PC-9 (cell line): ENCODE results near the gene CCT5. TPM values are rescaled to one million over a fixed set of nuclear protein-coding genes. Genes with fewer than 3 reads are reported as not detected.

ENCODE experiments used
- BruUV-seq: library from RNA; stranded (reverse); fragments of 400-500 nt; replicated peaks from 2 replicates; lab custom pipeline; 2021; lab: Mats Ljungman, UMichigan
- CTCF ChIA-PET: fragments of 300-600 bp; sonication (Branson Sonifier 250); formaldehyde crosslinking; loops from one replicate; lab custom pipeline; 2022; ENCODE audit warnings: antibody characterized with exemption; lab: Charles Lee
- POLR2A ChIA-PET: fragments of 300-600 bp; sonication (Branson Sonifier 250); formaldehyde crosslinking; loops from one replicate; lab custom pipeline; 2022; ENCODE audit warnings: antibody characterized with exemption; ENCODE audit not compliant: unreplicated experiment; lab: Charles Lee
- DNase-seq, 2 experiments: peaks; one replicate each; pipeline versions ENCODE4 v3.0.0 to v3.0.0-alpha.2; 2015 to 2022; ENCODE audit warnings: mixed read lengths in 1 of 2
- H2AFZ ChIP-seq: fragments of 200-600 bp; sonication (generic); 2 replicates; pipeline ENCODE4 v1.8.1; 2017; ENCODE audit warnings: antibody characterized with exemption
- H3F3A ChIP-seq: fragments of 200-600 bp; sonication (generic); 2 replicates; pipeline ENCODE4 v1.8.1; 2017; ENCODE audit warnings: antibody characterized with exemption, mild to moderate bottlenecking, low read depth; ENCODE audit not compliant: insufficient read depth
- H3K27ac ChIP-seq: fragments of 200-600 bp; sonication (generic); 2 replicates; pipeline ENCODE4 v1.6.1; 2016; ENCODE audit warnings: mixed run types
- H3K27me3 ChIP-seq: fragments of 200-600 bp; sonication (generic); 2 replicates; pipeline ENCODE4 v1.6.1; 2016; ENCODE audit warnings: low read depth, mixed run types; ENCODE audit not compliant: insufficient read depth
- H3K36me3 ChIP-seq: fragments of 200-600 bp; sonication (generic); 2 replicates; pipeline ENCODE4 v1.6.1; 2016; ENCODE audit warnings: low read depth, mixed run types
- H3K4me1 ChIP-seq: fragments of 200-600 bp; sonication (generic); replicated peaks from 2 replicates; pipeline ENCODE4 v1.6.1; 2016; ENCODE audit warnings: mixed run types; ENCODE audit not compliant: insufficient read depth
- H3K4me2 ChIP-seq: fragments of 200-600 bp; sonication (generic); 2 replicates; pipeline ENCODE4 v1.6.1; 2017; ENCODE audit warnings: mixed run types
- H3K4me3 ChIP-seq: fragments of 200-600 bp; sonication (generic); 2 replicates; pipeline ENCODE4 v1.6.1; 2016; ENCODE audit warnings: mixed run types
- H3K79me2 ChIP-seq: fragments of 200-600 bp; sonication (generic); 2 replicates; pipeline ENCODE4 v1.6.1; 2017; ENCODE audit warnings: low read depth, mixed run types
- H3K9me2 ChIP-seq: fragments of 200-600 bp; sonication (generic); 2 replicates; pipeline ENCODE4 v1.8.1; 2017; ENCODE audit warnings: mild to moderate bottlenecking; ENCODE audit not compliant: insufficient read depth
- H3K9me3 ChIP-seq: fragments of 200-600 bp; sonication (generic); 2 replicates; pipeline ENCODE4 v1.8.1; 2016; ENCODE audit warnings: low read depth; ENCODE audit not compliant: insufficient read depth
- H4K20me1 ChIP-seq: fragments of 200-600 bp; sonication (generic); 2 replicates; pipeline ENCODE4 v1.8.1; 2017; ENCODE audit not compliant: insufficient read depth
- CTCF ChIP-seq: fragments of 200-600 bp; sonication (generic); conservative IDR thresholded peaks from 2 replicates; pipeline ENCODE4 v1.6.1; 2017; ENCODE audit warnings: mixed run types, antibody characterized with exemption, mild to moderate bottlenecking, moderate library complexity
- EZH2 ChIP-seq: fragments of 200-600 bp; sonication (generic); IDR thresholded peaks from 2 replicates; pipeline ENCODE4 v1.8.0; 2017; ENCODE audit warnings: antibody characterized with exemption, low read depth
- intact Hi-C: fragments of 100-400 bp; cut with micrococcal nuclease; formaldehyde crosslinking; loops from one replicate; pipeline ENCODE4 v1.10.0; 2022; ENCODE audit not compliant: unreplicated experiment
- total RNA-seq: library from RNA; stranded (reverse); gene quantifications from 2 replicates; pipeline ENCODE4 v1.2.3, GENCODE V29; 2021

Gene CCT5
- total RNA-seq, 1 experiment from 2014 or later = 831 TPM

GRCh38 chr5:10214041-10214440, 36.0 kb upstream of the CCT5 start:
- Histone ChIP-seq H3K4me1 (no peaks in the 10 kb centered on the region), H3K79me2 (no peaks in the 10 kb centered on the region), H3K9me3 (no peaks in the 10 kb centered on the region), H3F3A (no peaks in the 10 kb centered on the region), H3K4me2 (no peak overlapping the region), H3K4me3 (no peak overlapping the region), H4K20me1 (no peaks in the 10 kb centered on the region), H3K9me2 (no peaks in the 10 kb centered on the region), H3K27ac (no peak overlapping the region), H3K36me3 (no peaks in the 10 kb centered on the region), H2AFZ (no peak overlapping the region), H3K27me3 (no peaks in the 10 kb centered on the region)
- ChIA-PET CTCF (interaction anchor here (0.6 kb wide), 1 partner anchor 12 kb away, joined by 4 read pairs; no protein-coding TSS in a partner anchor), POLR2A (no interaction called here)
- intact Hi-C loops = no loop called here
- BruUV-seq = no TSS peak
- no peak for DNase-seq
- TF ChIP-seq CTCF = no peak
- no peak for TF ChIP-seq EZH2

GRCh38 chr5:10215366-10215765, 34.7 kb upstream of the CCT5 start:
- Histone ChIP-seq H3F3A (no peaks in the 10 kb centered on the region), H3K9me2 (no peaks in the 10 kb centered on the region), H3K4me1 (no peaks in the 10 kb centered on the region), H3K36me3 (no peaks in the 10 kb centered on the region), H3K27ac (no peak overlapping the region), H3K4me3 (no peak overlapping the region), H2AFZ (no peak overlapping the region), H3K4me2 (no peak overlapping the region), H3K9me3 (no peaks in the 10 kb centered on the region), H3K79me2 (no peaks in the 10 kb centered on the region), H4K20me1 (no peaks in the 10 kb centered on the region), H3K27me3 (no peaks in the 10 kb centered on the region)
- no TSS peak for BruUV-seq
- ChIA-PET POLR2A (no interaction called here), CTCF (no interaction called here)
- intact Hi-C loops = no loop called here
- no peak for DNase-seq
- TF ChIP-seq CTCF (no peak), EZH2 (no peak)

GRCh38 chr5:10216107-10216506, 34.0 kb upstream of the CCT5 start:
- ChIA-PET CTCF (no interaction called here), POLR2A (no interaction called here)
- H3K36me3 ChIP-seq = no peaks in the 10 kb centered on the region
- H3K4me1 ChIP-seq = no peaks in the 10 kb centered on the region
- H4K20me1 ChIP-seq = no peaks in the 10 kb centered on the region
- no peak for TF ChIP-seq CTCF
- no peak for TF ChIP-seq EZH2
- no TSS peak for BruUV-seq
- H3K4me2 ChIP-seq = no peak overlapping the region
- H3K4me3 ChIP-seq = no peak overlapping the region
- no peak overlapping the region for H3K27ac ChIP-seq
- H3F3A ChIP-seq = no peaks in the 10 kb centered on the region
- DNase-seq = no peak
- no peaks in the 10 kb centered on the region for H3K9me3 ChIP-seq
- no peak overlapping the region for H2AFZ ChIP-seq
- no peaks in the 10 kb centered on the region for H3K9me2 ChIP-seq
- intact Hi-C loops = no loop called here
- no peaks in the 10 kb centered on the region for H3K79me2 ChIP-seq
- no peaks in the 10 kb centered on the region for H3K27me3 ChIP-seq
